ENCODE results near the gene CHP1. TPM values are rescaled to one million over a fixed set of nuclear protein-coding genes. Genes with fewer than 3 reads are reported as not detected.
"Not testable (repeated sequence)": the region's sequence is repeated elsewhere in the genome, so short reads cannot be mapped to it uniquely, and the experiment has no call there.

CHP1 gene
- total RNA-seq, 2 experiments from 2014 or later = 37.7 to 39.8 TPM

- CTCF ChIA-PET = interaction anchor here (1.6 kb wide), 1 partner anchor 53 kb away, joined by 5 read pairs; the partner anchor contains the start of genes CHP1 and EXD1
- Mint-ChIP-seq H3K9me3 (no peaks in the 10 kb centered on the region), H3K27ac (peak overlapping the region; percentile 97), H3K4me1 (ENCODE audit: low read depth) (peaks cover 45% of the 10 kb centered on the region), H3K27me3 (ENCODE audit: low read depth) (no peaks in the 10 kb centered on the region), H3K4me3 (peak overlapping the region; percentile 99), H3K36me3 (ENCODE audit: low read depth) (peaks cover 43% of the 10 kb centered on the region)
- intact Hi-C loops (cut with micrococcal nuclease) = loop anchor here (1.0 to 5.0 kb wide), 8 partner anchors 48 to 377 kb away; partner anchors contain the start of genes CHAC1, CHP1, INO80 and ITPKA
- DNase-seq = peak; percentile 99
These were observed 52.8 kb downstream of the CHP1 start for GRCh38 chr15:41283653-41284426.

GRCh38 chr15:41284427-41285177, 53.5 kb downstream of the CHP1 start:
- H3K36me3 Mint-ChIP-seq (ENCODE audit: low read depth) = peaks cover 43% of the 10 kb centered on the region
- no peaks in the 10 kb centered on the region for H3K9me3 Mint-ChIP-seq
- H3K4me1 Mint-ChIP-seq (ENCODE audit: low read depth) = peaks cover 45% of the 10 kb centered on the region

GRCh38 chr15:41285285-41285684, 54.2 kb downstream of the CHP1 start:
- intact Hi-C loops (cut with micrococcal nuclease) = loop anchor here (5.0 kb wide), 1 partner anchor 343 kb away; no protein-coding TSS in a partner anchor
- no peak for DNase-seq
- peaks cover 46% of the 10 kb centered on the region for H3K4me1 Mint-ChIP-seq (ENCODE audit: low read depth)

More at GRCh38 chr15:41284427-41285177, 53.5 kb downstream of the CHP1 start:
- DNase-seq = no peak
- CTCF ChIA-PET = no interaction called here
- H3K27me3 Mint-ChIP-seq (ENCODE audit: low read depth) = no peaks in the 10 kb centered on the region
- H3K27ac Mint-ChIP-seq = peak overlapping the region; percentile 96
- peak overlapping the region; percentile 99 for H3K4me3 Mint-ChIP-seq
- intact Hi-C loops (cut with micrococcal nuclease) = loop anchor here (5.0 kb wide), 4 partner anchors 118 to 377 kb away; partner anchors contain the start of genes NDUFAF1 and RTF1

GRCh38 chr15:41286665-41287333, 55.7 kb downstream of the CHP1 start:
- no peaks in the 10 kb centered on the region for H3K27me3 Mint-ChIP-seq (ENCODE audit: low read depth)
- CTCF ChIA-PET = interaction anchor here (0.7 kb wide), 1 partner anchor 56 kb away, joined by 3 read pairs; the partner anchor contains the start of gene CHP1
- H3K9me3 Mint-ChIP-seq = no peaks in the 10 kb centered on the region
- no peak overlapping the region for H3K4me3 Mint-ChIP-seq
- H3K4me1 Mint-ChIP-seq (ENCODE audit: low read depth) = peaks cover 54% of the 10 kb centered on the region
- H3K36me3 Mint-ChIP-seq (ENCODE audit: low read depth) = peaks cover 50% of the 10 kb centered on the region
- H3K27ac Mint-ChIP-seq = no peak overlapping the region
- no peak for DNase-seq
- intact Hi-C loops (cut with micrococcal nuclease) = loop anchor here (5.0 kb wide), 1 partner anchor 344 kb away; no protein-coding TSS in a partner anchor

More at GRCh38 chr15:41285285-41285684, 54.2 kb downstream of the CHP1 start:
- H3K4me3 Mint-ChIP-seq = peak overlapping the region; percentile 99
- no peaks in the 10 kb centered on the region for H3K27me3 Mint-ChIP-seq (ENCODE audit: low read depth)
- no peaks in the 10 kb centered on the region for H3K9me3 Mint-ChIP-seq
- peak overlapping the region; percentile 96 for H3K27ac Mint-ChIP-seq
- CTCF ChIA-PET = no interaction called here
- H3K36me3 Mint-ChIP-seq (ENCODE audit: low read depth) = peaks cover 43% of the 10 kb centered on the region

GRCh38 chr15:41288464-41288863, 57.4 kb downstream of the CHP1 start:
- DNase-seq = no peak
- intact Hi-C loops (cut with micrococcal nuclease) = loop anchor here (5.0 kb wide), 1 partner anchor 346 kb away; no protein-coding TSS in a partner anchor
- Mint-ChIP-seq H3K4me1 (ENCODE audit: low read depth) (peaks cover 44% of the 10 kb centered on the region), H3K36me3 (ENCODE audit: low read depth) (peaks cover 55% of the 10 kb centered on the region), H3K27me3 (ENCODE audit: low read depth) (no peaks in the 10 kb centered on the region), H3K9me3 (no peaks in the 10 kb centered on the region), H3K4me3 (no peak overlapping the region), H3K27ac (peak overlapping the region; percentile 30)
- CTCF ChIA-PET = interaction anchor here (0.9 to 1.1 kb wide), 2 partner anchors 35 to 44 kb away, joined by 3 read pairs; partner anchors contain the start of genes NUSAP1 and OIP5

GRCh38 chr15:41289953-41290352, 58.9 kb downstream of the CHP1 start:
- intact Hi-C loops (cut with micrococcal nuclease) = loop anchor here (5.0 kb wide), 1 partner anchor 348 kb away; no protein-coding TSS in a partner anchor
- no peaks in the 10 kb centered on the region for H3K9me3 Mint-ChIP-seq
- H3K36me3 Mint-ChIP-seq (ENCODE audit: low read depth) = peaks cover 53% of the 10 kb centered on the region
- CTCF ChIA-PET = interaction anchor here (0.7 to 1.2 kb wide), 3 partner anchors 10 to 387 kb away, joined by 3 to 4 read pairs (median 3); no protein-coding TSS in a partner anchor
- DNase-seq = no peak
- H3K4me3 Mint-ChIP-seq = no peak overlapping the region
- no peaks in the 10 kb centered on the region for H3K27me3 Mint-ChIP-seq (ENCODE audit: low read depth)
- H3K27ac Mint-ChIP-seq = no peak overlapping the region
- H3K4me1 Mint-ChIP-seq (ENCODE audit: low read depth) = peaks cover 39% of the 10 kb centered on the region

GRCh38 chr15:41291065-41291631, 60.1 kb downstream of the CHP1 start:
- H3K27me3 Mint-ChIP-seq (ENCODE audit: low read depth) = no peaks in the 10 kb centered on the region
- H3K36me3 Mint-ChIP-seq (ENCODE audit: low read depth) = peaks cover 44% of the 10 kb centered on the region
- no peak overlapping the region for H3K27ac Mint-ChIP-seq
- no peak overlapping the region for H3K4me3 Mint-ChIP-seq
- intact Hi-C loops (cut with micrococcal nuclease) = no loop called here
- H3K9me3 Mint-ChIP-seq = no peaks in the 10 kb centered on the region
- CTCF ChIA-PET = interaction anchor here (0.6 kb wide), 1 partner anchor 17 kb away, joined by 3 read pairs; no protein-coding TSS in a partner anchor
- H3K4me1 Mint-ChIP-seq (ENCODE audit: low read depth) = peaks cover 28% of the 10 kb centered on the region
- DNase-seq = no peak

GRCh38 chr15:41292521-41292920, 61.5 kb downstream of the CHP1 start:
- Mint-ChIP-seq H3K4me3 (no peak overlapping the region), H3K4me1 (ENCODE audit: low read depth) (peaks cover 18% of the 10 kb centered on the region), H3K27me3 (ENCODE audit: low read depth) (no peaks in the 10 kb centered on the region), H3K36me3 (ENCODE audit: low read depth) (peaks cover 30% of the 10 kb centered on the region), H3K9me3 (no peaks in the 10 kb centered on the region), H3K27ac (peak overlapping the region; percentile 30)
- CTCF ChIA-PET = no interaction called here
- intact Hi-C loops (cut with micrococcal nuclease) = no loop called here
- DNase-seq = no peak

- intact Hi-C loops (cut with micrococcal nuclease); DNase-seq; H3K27me3 Mint-ChIP-seq (ENCODE audit: low read depth); H3K9me3 Mint-ChIP-seq; H3K27ac Mint-ChIP-seq; H3K4me3 Mint-ChIP-seq: not testable (repeated sequence)
- Mint-ChIP-seq H3K36me3 (ENCODE audit: low read depth) (peaks cover 20% of the 10 kb centered on the region), H3K4me1 (ENCODE audit: low read depth) (peaks cover 11% of the 10 kb centered on the region)
- CTCF ChIA-PET = interaction anchor here (0.6 kb wide), 2 partner anchors 15 to 1188 kb away, joined by 4 read pairs; no protein-coding TSS in a partner anchor
These were observed 70.1 kb downstream of the CHP1 start for GRCh38 chr15:41301139-41301538.

GRCh38 chr15:41301587-41301986, 70.5 kb downstream of the CHP1 start:
- no peaks in the 10 kb centered on the region for H3K27me3 Mint-ChIP-seq (ENCODE audit: low read depth)
- CTCF ChIA-PET = interaction anchor here (0.6 kb wide), 3 partner anchors 12 to 1188 kb away, joined by 3 to 4 read pairs (median 4); no protein-coding TSS in a partner anchor
- intact Hi-C loops (cut with micrococcal nuclease) = no loop called here
- no peaks in the 10 kb centered on the region for H3K9me3 Mint-ChIP-seq
- H3K36me3 Mint-ChIP-seq (ENCODE audit: low read depth) = peaks cover 20% of the 10 kb centered on the region
- peaks cover 11% of the 10 kb centered on the region for H3K4me1 Mint-ChIP-seq (ENCODE audit: low read depth)
- no peak overlapping the region for H3K4me3 Mint-ChIP-seq
- H3K27ac Mint-ChIP-seq = no peak overlapping the region
- no peak for DNase-seq

- Mint-ChIP-seq H3K4me3 (no peak overlapping the region), H3K4me1 (ENCODE audit: low read depth) (peaks cover 11% of the 10 kb centered on the region), H3K36me3 (ENCODE audit: low read depth) (peaks cover 15% of the 10 kb centered on the region), H3K27ac (no peak overlapping the region), H3K9me3 (no peaks in the 10 kb centered on the region), H3K27me3 (ENCODE audit: low read depth) (no peaks in the 10 kb centered on the region)
- intact Hi-C loops (cut with micrococcal nuclease) = no loop called here
- CTCF ChIA-PET = interaction anchor here (0.5 kb wide), 1 partner anchor 29 kb away, joined by 8 read pairs; no protein-coding TSS in a partner anchor
- no peak for DNase-seq
These were observed 73.2 kb downstream of the CHP1 start for GRCh38 chr15:41304149-41304770.
